CD4-positive, alpha-beta T cell treated with Interleukin-10 for 1 hour (primary cell): ENCODE results near the gene TBX15.
A peak's percentile ranks its signal among the peaks of the same experiment; 100 is the strongest.

ENCODE experiments used
- DNase-seq: peaks from one replicate; pipeline ENCODE4 v3.0.0-alpha.2; 2020

TBX15 gene

GRCh38 chr1:118988186-118989005, at the start of gene TBX15:
Gene TBX15 (minus strand): TSS chr1:118988343. CDS start chr1:118987795, 548 bp downstream.
- DNase-seq: no peak

GRCh38 chr1:119034359-119034758, 46.2 kb upstream of the TBX15 start:
- no peak for DNase-seq

GRCh38 chr1:119032986-119033385, 44.8 kb upstream of the TBX15 start:
- no peak for DNase-seq

GRCh38 chr1:119027759-119028158, 39.6 kb upstream of the TBX15 start:
- DNase-seq: no peak

- DNase-seq: no peak
Observed at GRCh38 chr1:119026956-119027355, 38.8 kb upstream of the TBX15 start.

GRCh38 chr1:119015547-119015946, 27.4 kb upstream of the TBX15 start:
- DNase-seq: no peak

GRCh38 chr1:119012383-119012782, 24.2 kb upstream of the TBX15 start:
- DNase-seq: no peak

GRCh38 chr1:119011706-119012105, 23.6 kb upstream of the TBX15 start:
- no peak for DNase-seq

- DNase-seq: no peak
Observed at GRCh38 chr1:119011116-119011515, 23.0 kb upstream of the TBX15 start.

GRCh38 chr1:119010201-119010600, 22.1 kb upstream of the TBX15 start:
- no peak for DNase-seq

- no peak for DNase-seq
Observed at GRCh38 chr1:119009312-119009655, 21.1 kb upstream of the TBX15 start.

- peak; percentile 17 for DNase-seq
Observed at GRCh38 chr1:119008483-119009311, 20.6 kb upstream of the TBX15 start.

- no peak for DNase-seq
Observed at GRCh38 chr1:119007670-119008482, 19.7 kb upstream of the TBX15 start.

- no peak for DNase-seq
Observed at GRCh38 chr1:119007339-119007669, 19.2 kb upstream of the TBX15 start.

GRCh38 chr1:119006406-119007279, 18.5 kb upstream of the TBX15 start:
- no peak for DNase-seq

- DNase-seq: no peak
Observed at GRCh38 chr1:119005724-119006405, 17.7 kb upstream of the TBX15 start.

- DNase-seq: no peak
Observed at GRCh38 chr1:119004781-119005180, 16.6 kb upstream of the TBX15 start.

GRCh38 chr1:119004129-119004527, 16.0 kb upstream of the TBX15 start:
- DNase-seq: no peak

- DNase-seq: no peak
Observed at GRCh38 chr1:119003413-119004128, 15.4 kb upstream of the TBX15 start.

- no peak for DNase-seq
Observed at GRCh38 chr1:119002028-119002686, 14.0 kb upstream of the TBX15 start.
